GM12892 (cell line): ENCODE results near the gene CAMTA1.

ENCODE experiments used
- POLR2A ChIP-seq: IDR thresholded peaks from 2 replicates; pipeline ENCODE4 v1.6.1; 2011; ENCODE audit warnings: low read depth, low read length, control low read depth
- POLR2AphosphoS5 ChIP-seq: IDR thresholded peaks from 2 replicates; pipeline ENCODE4 v1.6.1; 2011; ENCODE audit warnings: low read depth, low read length, control low read depth
- TAF1 ChIP-seq: IDR thresholded peaks from 2 replicates; pipeline ENCODE4 v1.6.1; 2011; ENCODE audit warnings: low read depth, mild to moderate bottlenecking, control low read depth, low read length, borderline replicate concordance

DNA sequence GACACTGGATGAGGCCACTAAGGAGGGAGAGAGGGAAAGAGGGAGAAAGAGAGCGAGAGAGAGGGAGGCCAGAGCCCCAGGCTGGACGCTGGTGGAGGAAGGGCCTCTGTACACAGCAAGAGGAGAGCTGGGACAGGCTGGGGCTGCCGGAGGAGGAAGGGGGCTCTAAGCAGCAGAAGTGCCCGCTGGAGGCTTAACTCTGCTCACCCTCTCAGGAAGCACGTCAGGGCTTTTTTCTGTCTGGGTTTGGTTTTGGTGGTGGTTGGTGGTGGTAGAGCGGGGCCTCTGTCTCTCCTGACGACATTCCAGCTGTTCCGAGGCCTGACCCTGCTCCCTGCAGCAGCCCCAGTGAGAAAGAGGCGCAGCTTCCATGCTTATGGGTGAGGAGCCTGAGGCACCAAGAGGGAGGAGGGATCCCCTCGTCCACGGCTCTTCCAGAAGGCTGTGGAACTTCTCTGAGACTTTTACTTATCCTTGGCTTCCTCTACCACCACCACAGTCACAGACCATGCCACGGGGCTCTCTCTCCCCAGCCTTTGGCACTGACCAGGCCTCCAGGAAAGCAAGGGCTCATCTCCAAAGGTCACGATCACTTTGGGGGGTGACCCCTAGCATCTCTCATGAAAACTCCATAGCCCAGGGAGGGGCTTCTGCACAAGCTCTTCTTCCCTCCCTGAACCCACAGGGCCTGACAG lies 849.4 kb downstream of the CAMTA1 start:
- TF ChIP-seq POLR2A (no peak), POLR2AphosphoS5 (no peak), TAF1 (no peak)
